CD14-positive monocyte (primary cell): ENCODE measurements around the gene CES4A. TPM values are rescaled to one million over a fixed set of nuclear protein-coding genes. Genes with fewer than 3 reads are reported as not detected.
A peak's percentile ranks its signal among the peaks of the same experiment; 100 is the strongest.
"Not testable (repeated sequence)": the region's sequence is repeated elsewhere in the genome, so short reads cannot be mapped to it uniquely, and the experiment has no call there.

Experiments used
- DNase-seq, 3 donors: peaks; one replicate each; pipeline ENCODE4 v3.0.0-alpha.2; 2011 to 2022
- H2AFZ ChIP-seq: 2 replicates; pipeline ENCODE4 v1.6.0; 2012; ENCODE audit warnings: mild to moderate bottlenecking, low read depth, low read length, inconsistent platforms; ENCODE audit not compliant: insufficient read depth, poor library complexity, severe bottlenecking
- H3K27ac ChIP-seq, 2 donors: 1 replicate in 1 of 2; 2 replicates in 1 of 2; pipeline ENCODE4 v1.5.1; 2012 to 2013; ENCODE audit warnings: low read length in 2 of 2, control low read depth in 1 of 2, inconsistent platforms in 1 of 2, low read depth in 1 of 2, mild to moderate bottlenecking in 1 of 2
- H3K27me3 ChIP-seq, 2 donors: one replicate each; pipeline versions ENCODE4 v1.6.0 to v1.6.1; 2011 to 2013; ENCODE audit warnings: low read length in 2 of 2; ENCODE audit not compliant: control insufficient read depth in 2 of 2, insufficient read depth in 2 of 2
- H3K36me3 ChIP-seq, 2 donors: replicated peaks in 1 of 2; 1 replicate in 1 of 2; 2 replicates in 1 of 2; pipeline versions ENCODE4 v1.5.1 to v1.6.1; 2012 to 2013; ENCODE audit warnings: low read length in 2 of 2, control low read depth in 1 of 2, inconsistent platforms in 1 of 2, mild to moderate bottlenecking in 1 of 2; ENCODE audit not compliant: insufficient read depth in 2 of 2, control insufficient read depth in 1 of 2
- H3K4me1 ChIP-seq, 2 donors: 1 replicate in 1 of 2; 2 replicates in 1 of 2; pipeline versions ENCODE4 v1.5.1 to v1.6.1; 2012 to 2013; ENCODE audit warnings: low read length in 2 of 2, control low read depth in 1 of 2, inconsistent platforms in 1 of 2, mild to moderate bottlenecking in 1 of 2, moderate library complexity in 1 of 2; ENCODE audit not compliant: insufficient read depth in 2 of 2, control insufficient read depth in 1 of 2
- H3K4me2 ChIP-seq: replicated peaks from 2 replicates; pipeline ENCODE3; 2012; ENCODE audit warnings: low read length, moderate library complexity, mild to moderate bottlenecking; ENCODE audit not compliant: poor library complexity, severe bottlenecking; ENCODE audit errors: extremely low read depth
- H3K4me3 ChIP-seq, 3 experiments: fragments of 200-600 bp in 1 of 3; sonication (generic) in 1 of 3; replicated peaks in 1 of 3; 1 replicate in 2 of 3; 2 replicates in 1 of 3; pipeline ENCODE4 v1.5.1; 2011 to 2013; ENCODE audit warnings: low read length in 3 of 3, mild to moderate bottlenecking in 3 of 3, control low read depth in 2 of 3, low read depth in 2 of 3, inconsistent platforms in 1 of 3, moderate library complexity in 1 of 3
- H3K79me2 ChIP-seq: 2 replicates; pipeline ENCODE4 v1.6.0; 2012; ENCODE audit warnings: mild to moderate bottlenecking, control low read depth, inconsistent platforms, low read length, moderate library complexity; ENCODE audit not compliant: insufficient read depth
- H3K9ac ChIP-seq: 2 replicates; pipeline ENCODE4 v1.6.0; 2017; ENCODE audit warnings: low read length, mild to moderate bottlenecking; ENCODE audit not compliant: insufficient read depth, poor library complexity, severe bottlenecking
- H3K9me3 ChIP-seq, 2 donors: replicated peaks in 1 of 2; 1 replicate in 1 of 2; 2 replicates in 1 of 2; pipeline versions ENCODE4 v1.5.1 to v1.6.1; 2012 to 2013; ENCODE audit warnings: low read length in 2 of 2, control low read depth in 1 of 2; ENCODE audit not compliant: control insufficient read depth in 1 of 2, insufficient read depth in 1 of 2
- H4K20me1 ChIP-seq: 2 replicates; pipeline ENCODE4 v1.6.0; 2012; ENCODE audit warnings: mild to moderate bottlenecking, low read length, control low read depth, moderate library complexity; ENCODE audit not compliant: insufficient read depth
- H3K27ac Mint-ChIP-seq, 7 donors: one replicate each; pipeline ENCODE4 v1.8.0; 2020; ENCODE audit warnings: mild to moderate bottlenecking in 7 of 7, mixed read lengths in 7 of 7, moderate library complexity in 6 of 7, inconsistent platforms in 2 of 7
- H3K27me3 Mint-ChIP-seq, 3 donors: one replicate each; pipeline ENCODE4 v1.8.0; 2021 to 2022; ENCODE audit warnings: low read depth in 3 of 3, mild to moderate bottlenecking in 3 of 3, mixed read lengths in 3 of 3, moderate library complexity in 3 of 3, inconsistent platforms in 1 of 3
- H3K36me3 Mint-ChIP-seq, 2 donors: one replicate each; pipeline ENCODE4 v1.8.0; 2020; ENCODE audit warnings: mixed read lengths in 2 of 2, inconsistent platforms in 1 of 2, mild to moderate bottlenecking in 1 of 2
- H3K4me1 Mint-ChIP-seq: one replicate; pipeline ENCODE4 v1.8.0; 2020; ENCODE audit warnings: mild to moderate bottlenecking, mixed read lengths
- H3K4me3 Mint-ChIP-seq, 2 donors: one replicate each; pipeline ENCODE4 v1.8.0; 2020; ENCODE audit warnings: mild to moderate bottlenecking in 2 of 2, mixed read lengths in 2 of 2, moderate library complexity in 1 of 2
- H3K9me3 Mint-ChIP-seq, 7 donors: one replicate each; pipeline ENCODE4 v1.8.0; 2020 to 2022; ENCODE audit warnings: mixed read lengths in 7 of 7, mild to moderate bottlenecking in 6 of 7, moderate library complexity in 6 of 7, inconsistent platforms in 2 of 7
- CTCF ChIP-seq: fragments of 200-600 bp; IDR thresholded peaks from one replicate; pipeline ENCODE4 v1.8.0; 2022; ENCODE audit warnings: antibody characterized with exemption, mild to moderate bottlenecking
- whole genome bisulfite sequencing: methylation state at CpG from one replicate; pipeline ENCODE4 v1.1.5; 2013; ENCODE audit warnings: missing lambda C conversion rate; ENCODE audit not compliant: insufficient coverage; 5-methylcytosine and 5-hydroxymethylcytosine counted together
- intact Hi-C, 2 donors: fragments of 100-400 bp; cut with micrococcal nuclease; formaldehyde crosslinking; loops; one replicate each; pipeline versions ENCODE4 v1.15.0 to v1.15.1; 2023
- polyA plus RNA-seq, 3 donors: library from polyadenylated mRNA; depleted of rRNA in 1 of 3; unstranded in 2 of 3; stranded (reverse) in 1 of 3; fragments of 300-500 nt in 2 of 3; fragments of >200 nt in 1 of 3; fragmentation: Illumina TruSeq in 2 of 3; gene quantifications; 1 replicate in 2 of 3; 2 replicates in 1 of 3; pipeline ENCODE4 v1.2.3, GENCODE V29; 2012 to 2021

Gene CES4A
- polyA plus RNA-seq, 3 donors = 3.3 to 47.6 (median 4.1) TPM

- H3K36me3 Mint-ChIP-seq, H3K4me3 Mint-ChIP-seq, DNase-seq, H3K27ac Mint-ChIP-seq, H3K9me3 ChIP-seq, H3K36me3 ChIP-seq, H3K9ac ChIP-seq, H4K20me1 ChIP-seq, H3K27ac ChIP-seq, H3K79me2 ChIP-seq, H2AFZ ChIP-seq, H3K4me2 ChIP-seq, H3K9me3 Mint-ChIP-seq, H3K4me3 ChIP-seq: not testable (repeated sequence)
- Histone ChIP-seq H3K27me3 (peaks cover 6 to 15% of the 10 kb centered on the region in 2 donors), H3K4me1 (peaks cover 37 to 40% of the 10 kb centered on the region in 2 donors)
- H3K4me1 Mint-ChIP-seq = peaks cover 38% of the 10 kb centered on the region
- no CpG with 5 or more reads among the region's 1 CpG for WGBS
- H3K27me3 Mint-ChIP-seq = peaks cover 14 to 21% (median 16%) of the 10 kb centered on the region in 3 donors
- intact Hi-C loops = loop anchor here in 1 of 2 donors (5.0 kb wide), 1 partner anchor 201 kb away; the partner anchor contains the start of genes FBXL8 and TRADD
These were observed 32.3 kb upstream of the CES4A start for GRCh38 chr16:66956154-66956457.

- peak overlapping the region; percentile 54 to 67 for H3K27ac ChIP-seq
- H3K4me3 Mint-ChIP-seq = peak overlapping the region in 1 of 2 donors; percentile 73
- DNase-seq = peak in 1 of 3 donors; percentile 7
- TF ChIP-seq CTCF = no peak
- peaks cover 55% of the 10 kb centered on the region for H3K4me1 Mint-ChIP-seq
- peaks cover 0 to 2% (median 0%) of the 10 kb centered on the region in 3 donors for H3K27me3 Mint-ChIP-seq
- H3K36me3 Mint-ChIP-seq = no peaks in the 10 kb centered on the region
- no peak overlapping the region for H3K9ac ChIP-seq
- no peak overlapping the region for H2AFZ ChIP-seq
- H3K4me1 ChIP-seq = peaks cover 54 to 59% of the 10 kb centered on the region in 2 donors
- 82% methylated on average over 6 of the region's 7 CpGs for WGBS
- H3K9me3 Mint-ChIP-seq = no peaks in the 10 kb centered on the region
- H3K79me2 ChIP-seq = no peaks in the 10 kb centered on the region
- peak overlapping the region in 1 of 3 experiments; percentile 47 for H3K4me3 ChIP-seq
- H3K4me2 ChIP-seq = peak overlapping the region; percentile 51
- H3K27me3 ChIP-seq = no peaks in the 10 kb centered on the region
- peak overlapping the region; percentile 72 to 93 (median 86) for H3K27ac Mint-ChIP-seq
- no peaks in the 10 kb centered on the region for H4K20me1 ChIP-seq
- intact Hi-C loops = loop anchor here in 1 of 2 donors (5.0 kb wide), 1 partner anchor 198 kb away; the partner anchor contains the start of genes FBXL8 and TRADD
- H3K9me3 ChIP-seq = no peaks in the 10 kb centered on the region
- no peaks in the 10 kb centered on the region for H3K36me3 ChIP-seq
These were observed 29.3 kb upstream of the CES4A start for GRCh38 chr16:66958857-66959703.
